Measurements from ENCODE around the gene PEF1.

GRCh38 chr1:31595836-31596736, 48.6 kb downstream of the PEF1 start:
- TF ChIP-seq CTCF (IDR thresholded peaks at IDR 0.05) (no peak), POLR2A (IDR thresholded peaks at IDR 0.05) (no peak)

All from ovary (tissue), 3 donors.